Measurements from ENCODE around the gene TNFAIP8L1. TPM values are rescaled to one million over a fixed set of nuclear protein-coding genes. Genes with fewer than 3 reads are reported as not detected.

Gene TNFAIP8L1
- total RNA-seq, 1 donor from 2014 or later: 0.75 TPM

GRCh38 chr19:4606181-4606580 is 33.1 kb upstream of the TNFAIP8L1 start:
- DNase-seq (ENCODE audit: low read depth): no peak
- TF ChIP-seq CTCF (IDR thresholded peaks at IDR 0.05; ENCODE audit: insufficient read depth, low read length, poor library complexity, severe bottlenecking): no peak
- Histone ChIP-seq H3K4me3 (ENCODE audit: low read depth, low read length) (no peak overlapping the region), H3K27me3 (ENCODE audit: control insufficient read depth, insufficient read depth, low read length) (peaks cover 9% of the 10 kb centered on the region), H3K36me3 (ENCODE audit: control insufficient read depth, insufficient read depth, low read length) (no peaks in the 10 kb centered on the region)

DNA sequence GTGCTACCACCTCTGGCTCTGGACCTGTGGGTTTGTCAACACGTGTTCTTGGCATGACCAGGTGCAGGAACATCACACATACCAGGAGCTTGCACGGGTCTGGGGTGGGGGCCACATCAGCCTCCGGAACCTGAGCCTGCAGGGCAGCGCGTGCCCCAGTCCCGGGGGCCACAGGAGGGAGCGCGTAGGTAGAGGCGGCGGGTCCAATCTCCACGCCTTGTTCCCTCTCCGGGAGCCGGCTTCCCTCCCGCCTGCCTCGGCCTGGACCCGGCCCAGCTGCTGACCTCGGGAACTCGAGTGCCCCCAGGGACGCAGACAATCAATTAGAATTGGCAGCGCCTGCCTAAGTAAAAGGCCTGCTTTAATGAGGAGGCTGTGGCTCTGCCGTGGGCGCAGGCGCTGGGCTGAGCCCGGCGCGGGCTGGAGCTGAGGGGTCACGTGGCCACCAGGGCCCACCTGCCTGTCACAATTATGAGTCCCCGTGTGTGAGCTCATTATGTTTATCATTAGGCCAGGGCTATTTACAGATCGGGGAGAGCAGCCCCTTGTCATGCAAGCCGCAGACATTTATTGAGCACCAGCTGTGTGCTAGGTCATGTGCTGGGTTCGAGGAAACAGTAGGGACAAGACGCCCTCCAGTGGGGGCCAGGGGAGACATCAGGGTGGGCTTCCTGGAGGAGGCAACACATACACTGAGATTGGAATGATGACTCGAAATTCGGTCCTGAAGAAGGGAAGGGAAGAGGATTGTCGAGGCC is 32.2 kb upstream of the TNFAIP8L1 start:
- TF ChIP-seq CTCF (IDR thresholded peaks at IDR 0.05; ENCODE audit: insufficient read depth, low read length, poor library complexity, severe bottlenecking): no peak
- peaks cover 9% of the 10 kb centered on the region for H3K27me3 ChIP-seq (ENCODE audit: control insufficient read depth, insufficient read depth, low read length)
- no peak for DNase-seq (ENCODE audit: low read depth)

GRCh38 chr19:4609878-4610511 is 29.3 kb upstream of the TNFAIP8L1 start:
- Histone ChIP-seq H3K27me3 (ENCODE audit: control insufficient read depth, insufficient read depth, low read length) (peaks cover 5% of the 10 kb centered on the region), H3K36me3 (ENCODE audit: control insufficient read depth, insufficient read depth, low read length) (no peaks in the 10 kb centered on the region), H3K4me3 (ENCODE audit: low read depth, low read length) (no peak overlapping the region)
- DNase-seq (ENCODE audit: low read depth): no peak
- TF ChIP-seq CTCF (IDR thresholded peaks at IDR 0.05; ENCODE audit: insufficient read depth, low read length, poor library complexity, severe bottlenecking): peak; percentile 4

More for the DNA sequence above, 32.2 kb upstream of the TNFAIP8L1 start:
- H3K4me3 ChIP-seq (ENCODE audit: low read depth, low read length): no peak overlapping the region
- no peaks in the 10 kb centered on the region for H3K36me3 ChIP-seq (ENCODE audit: control insufficient read depth, insufficient read depth, low read length)

DNA sequence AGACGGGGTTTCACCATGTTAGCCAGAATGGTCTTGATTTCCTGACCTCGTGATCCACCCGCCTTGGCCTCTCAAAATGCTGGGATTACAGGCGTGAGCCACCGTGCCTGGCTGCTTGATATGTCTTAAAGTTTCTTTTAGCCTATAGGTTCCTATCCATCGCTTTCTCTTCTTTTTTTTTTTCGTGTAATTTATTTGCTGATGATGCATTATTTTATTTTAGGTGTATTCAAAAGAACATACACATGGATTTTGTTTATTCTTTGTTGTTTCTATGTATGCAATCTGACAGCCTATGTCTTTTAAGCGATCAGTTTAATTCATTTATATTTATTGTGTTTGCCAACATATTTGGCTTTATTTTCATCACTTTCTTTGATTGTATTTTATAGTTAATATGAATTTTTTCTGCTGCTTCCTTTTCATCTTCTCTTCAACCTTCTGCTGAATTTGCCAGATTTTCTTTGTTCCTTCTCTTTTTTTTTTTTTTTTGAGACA is 26.0 kb upstream of the TNFAIP8L1 start:
- H3K27me3 ChIP-seq (ENCODE audit: control insufficient read depth, insufficient read depth, low read length): peaks cover 16% of the 10 kb centered on the region
- no peak for DNase-seq (ENCODE audit: low read depth)
- TF ChIP-seq CTCF (IDR thresholded peaks at IDR 0.05; ENCODE audit: insufficient read depth, low read length, poor library complexity, severe bottlenecking): no peak
- no peaks in the 10 kb centered on the region for H3K36me3 ChIP-seq (ENCODE audit: control insufficient read depth, insufficient read depth, low read length)
- H3K4me3 ChIP-seq (ENCODE audit: low read depth, low read length): no peak overlapping the region

DNA sequence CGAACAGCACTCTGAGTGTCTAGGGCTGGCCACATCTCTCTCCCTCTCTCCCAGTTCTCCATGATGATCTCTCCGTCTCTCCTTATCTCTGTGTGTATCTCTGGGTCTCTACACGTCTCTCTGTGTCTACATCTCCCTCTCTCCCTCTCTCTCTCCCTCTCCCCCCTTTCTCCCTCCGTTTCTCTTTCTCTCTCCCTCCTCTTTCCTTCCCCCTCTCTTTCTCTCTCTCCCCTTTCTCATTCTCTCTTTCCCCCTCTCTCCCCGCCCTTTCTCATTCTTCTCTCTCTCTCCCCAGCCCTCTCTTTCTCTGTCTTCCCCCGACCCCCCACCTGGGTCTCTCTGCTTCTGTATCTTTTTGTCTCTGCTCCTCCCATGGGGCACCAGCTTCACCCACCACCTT is 21.3 kb upstream of the TNFAIP8L1 start:
- TF ChIP-seq CTCF (IDR thresholded peaks at IDR 0.05; ENCODE audit: insufficient read depth, low read length, poor library complexity, severe bottlenecking): no peak
- Histone ChIP-seq H3K4me3 (ENCODE audit: low read depth, low read length) (no peak overlapping the region), H3K36me3 (ENCODE audit: control insufficient read depth, insufficient read depth, low read length) (no peaks in the 10 kb centered on the region), H3K27me3 (ENCODE audit: control insufficient read depth, insufficient read depth, low read length) (peaks cover 35% of the 10 kb centered on the region)
- no peak for DNase-seq (ENCODE audit: low read depth)
